GM23338 (cell line): ENCODE measurements around the gene IQCK. TPM values are rescaled to one million over a fixed set of nuclear protein-coding genes. Genes with fewer than 3 reads are reported as not detected.

ENCODE experiments used
- ATAC-seq: fragments of 200-7000 bp; cut with Tn5 transposase; 3 replicates; pipeline ENCODE4 v1.9.1; 2020
- DNase-seq: peaks from one replicate; pipeline ENCODE4 v3.0.0-alpha.2; 2015; ENCODE audit warnings: low spot score
- H2AFZ ChIP-seq: fragments of 200-600 bp; sonication (generic); 2 replicates; pipeline ENCODE4 v1.8.0; 2016; ENCODE audit warnings: antibody characterized with exemption, mild to moderate bottlenecking, moderate library complexity
- H3F3A ChIP-seq: fragments of 200-600 bp; sonication (generic); replicated peaks from 2 replicates; pipeline ENCODE4 v1.8.0; 2017; ENCODE audit warnings: antibody characterized with exemption, mixed run types, low read depth
- H3K27ac ChIP-seq: fragments of 200-600 bp; sonication (generic); 2 replicates; pipeline ENCODE4 v1.6.1; 2016; ENCODE audit warnings: low read depth
- H3K27me3 ChIP-seq: fragments of 200-600 bp; sonication (generic); 2 replicates; pipeline ENCODE4 v1.8.0; 2016; ENCODE audit warnings: mild to moderate bottlenecking, mixed run types, moderate library complexity; ENCODE audit not compliant: insufficient read depth
- H3K36me3 ChIP-seq: fragments of 200-600 bp; sonication (generic); 2 replicates; pipeline ENCODE4 v1.8.0; 2016; ENCODE audit warnings: mild to moderate bottlenecking; ENCODE audit not compliant: insufficient read depth
- H3K4me1 ChIP-seq: fragments of 200-600 bp; sonication (generic); 2 replicates; pipeline ENCODE4 v1.8.0; 2016; ENCODE audit warnings: mild to moderate bottlenecking, moderate library complexity; ENCODE audit not compliant: insufficient read depth
- H3K4me2 ChIP-seq: fragments of 200-600 bp; sonication (generic); 2 replicates; pipeline ENCODE4 v1.7.1; 2017; ENCODE audit warnings: mixed run types
- H3K4me3 ChIP-seq: fragments of 200-600 bp; sonication (generic); 2 replicates; pipeline ENCODE4 v1.6.1; 2016; ENCODE audit warnings: mixed run types
- H3K79me2 ChIP-seq: fragments of 200-600 bp; sonication (generic); replicated peaks from 2 replicates; pipeline ENCODE4 v1.8.0; 2017; ENCODE audit warnings: mild to moderate bottlenecking; ENCODE audit not compliant: insufficient read depth
- H3K9me2 ChIP-seq: fragments of 200-600 bp; sonication (generic); 2 replicates; pipeline ENCODE4 v1.8.0; 2017; ENCODE audit not compliant: insufficient read depth
- H4K20me1 ChIP-seq: fragments of 200-600 bp; sonication (generic); replicated peaks from 2 replicates; pipeline ENCODE4 v1.8.0; 2017; ENCODE audit warnings: mild to moderate bottlenecking; ENCODE audit not compliant: insufficient read depth
- H3K27ac Mint-ChIP-seq: 2 replicates; pipeline ENCODE4 v1.8.0; 2020; ENCODE audit warnings: inconsistent platforms, mild to moderate bottlenecking, moderate library complexity, mixed read lengths
- H3K27me3 Mint-ChIP-seq: 3 replicates; pipeline ENCODE4 v1.8.0; 2022; ENCODE audit warnings: low read depth, mild to moderate bottlenecking, moderate library complexity, mixed read lengths, inconsistent platforms; ENCODE audit not compliant: insufficient read depth, poor library complexity
- H3K36me3 Mint-ChIP-seq: 3 replicates; pipeline ENCODE4 v1.8.0; 2021; ENCODE audit warnings: low read depth, mild to moderate bottlenecking, inconsistent platforms, moderate library complexity, mixed read lengths
- H3K4me1 Mint-ChIP-seq: 3 replicates; pipeline ENCODE4 v1.8.0; 2020; ENCODE audit warnings: mild to moderate bottlenecking, inconsistent platforms, mixed read lengths
- H3K4me3 Mint-ChIP-seq: 3 replicates; pipeline ENCODE4 v1.8.0; 2021; ENCODE audit warnings: moderate library complexity, mild to moderate bottlenecking, inconsistent platforms, mixed read lengths
- H3K9me3 Mint-ChIP-seq: 3 replicates; pipeline ENCODE4 v1.8.0; 2020; ENCODE audit warnings: moderate library complexity, mild to moderate bottlenecking, inconsistent platforms, mixed read lengths
- CREB1 ChIP-seq: fragments of 250-450 bp; sonication (Bioruptor Pico); IDR thresholded peaks from 2 replicates; pipeline ENCODE4 v1.5.0; 2020; ENCODE audit warnings: low read depth, mild to moderate bottlenecking, moderate library complexity
- CTCF ChIP-seq, 2 experiments: fragments of 200-600 bp in 1 of 2; sonication (generic) in 1 of 2; conservative IDR thresholded peaks; 2 replicates each; pipeline versions ENCODE4 v1.5.1 to v1.6.1; 2016 to 2017; ENCODE audit warnings: antibody characterized with exemption in 2 of 2, low read depth in 2 of 2, mild to moderate bottlenecking in 2 of 2, moderate library complexity in 1 of 2
- ETS1 ChIP-seq: IDR thresholded peaks from 2 replicates; pipeline ENCODE4 v1.6.1; 2016; ENCODE audit warnings: antibody characterized with exemption
- EZH2 ChIP-seq: fragments of 200-600 bp; sonication (generic); IDR thresholded peaks from one replicate; pipeline ENCODE4 v1.8.0; 2017; ENCODE audit warnings: antibody characterized with exemption, mild to moderate bottlenecking, low read depth; ENCODE audit not compliant: unreplicated experiment
- EZH2phosphoT487 ChIP-seq: fragments of 200-600 bp; sonication (generic); IDR thresholded peaks from one replicate; pipeline ENCODE4 v1.8.1; 2018; ENCODE audit warnings: antibody characterized with exemption; ENCODE audit not compliant: unreplicated experiment
- JUNB ChIP-seq: IDR thresholded peaks from one replicate; pipeline ENCODE4 v1.6.1; 2016; ENCODE audit warnings: antibody characterized with exemption; ENCODE audit not compliant: unreplicated experiment
- NANOG ChIP-seq: IDR thresholded peaks from 2 replicates; pipeline ENCODE4 v1.6.1; 2016; ENCODE audit warnings: antibody characterized with exemption, borderline replicate concordance
- POLR2AphosphoS5 ChIP-seq: IDR thresholded peaks from 2 replicates; pipeline ENCODE4 v1.6.1; 2016; ENCODE audit warnings: antibody characterized with exemption, low read depth
- STAT1 ChIP-seq: IDR thresholded peaks from one replicate; pipeline ENCODE4 v1.6.1; 2016; ENCODE audit warnings: antibody characterized with exemption; ENCODE audit not compliant: unreplicated experiment
- ZNF114 ChIP-seq: fragments of 250-450 bp; sonication (Bioruptor Pico); IDR thresholded peaks from 2 replicates; pipeline ENCODE4 v1.5.0; 2020; ENCODE audit warnings: mild to moderate bottlenecking, moderate library complexity
- ZNF331 ChIP-seq: fragments of 250-450 bp; sonication (Bioruptor Pico); IDR thresholded peaks from 2 replicates; pipeline ENCODE4 v1.5.0; 2020; ENCODE audit warnings: low read depth, mild to moderate bottlenecking, moderate library complexity
- polyA plus RNA-seq: library from polyadenylated mRNA; unstranded; fragments of >200 nt; fragmentation: Nextera tagmentation; extraction: Ambion mirVana; gene quantifications from 2 replicates; pipeline ENCODE4 v1.2.1, GENCODE V29; 2016
- total RNA-seq: library from RNA; depleted of rRNA; stranded (reverse); fragments of >200 nt; shearing (Covaris generic); gene quantifications from 2 replicates; pipeline ENCODE4 v1.2.3, GENCODE V29; 2014
- TF ChIP-seq, protein P1 (sequence below): IDR thresholded peaks from one replicate; pipeline ENCODE4 v1.6.1; 2018; ENCODE audit warnings: antibody characterized with exemption; ENCODE audit not compliant: unreplicated experiment
- TF ChIP-seq, protein P2 (sequence below): fragments of 250-450 bp; sonication (Bioruptor Pico); IDR thresholded peaks from 2 replicates; pipeline ENCODE4 v1.5.0; 2020; ENCODE audit warnings: mild to moderate bottlenecking, moderate library complexity

IQCK gene
- total and polyA plus RNA-seq, 2 experiments from 2014 or later: 7.6 to 10.0 TPM

DNA sequence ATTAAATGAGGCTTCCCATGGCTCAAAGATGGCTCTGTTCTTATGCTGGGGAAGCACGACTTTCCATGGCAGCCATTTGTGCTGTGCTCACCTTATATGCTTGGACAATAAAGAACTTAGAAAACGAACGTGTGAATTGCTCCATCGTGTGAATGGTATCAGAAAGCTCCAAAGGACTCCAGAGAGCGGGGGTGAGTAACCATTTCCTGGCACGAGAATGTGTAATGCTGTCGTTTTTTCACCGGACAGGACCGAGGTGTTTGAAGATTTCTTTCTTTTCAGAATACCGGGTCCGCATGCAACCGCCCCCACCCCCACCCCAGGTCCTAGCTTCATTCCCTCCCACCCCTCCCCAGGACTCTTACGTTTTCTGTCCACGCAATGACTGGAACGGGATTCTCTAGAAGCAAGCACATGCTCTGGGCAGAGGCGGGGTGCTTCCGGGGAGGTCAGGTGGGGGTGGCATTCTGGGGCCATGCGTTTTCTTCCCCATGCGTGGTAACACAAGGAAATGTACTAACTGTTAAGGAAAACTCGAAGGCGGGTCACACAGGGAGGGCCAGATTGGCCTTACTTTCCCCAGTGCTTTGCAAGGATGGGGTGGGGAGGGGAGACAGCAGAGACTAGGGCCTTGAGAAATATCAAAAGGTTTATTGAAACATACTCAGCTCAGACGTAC lies 140.4 kb downstream of the IQCK start:
- Histone ChIP-seq H3K27ac (peak overlapping the region; percentile 99), H3K79me2 (peaks cover 14% of the 10 kb centered on the region), H4K20me1 (no peaks in the 10 kb centered on the region), H3K4me3 (no peak overlapping the region), H2AFZ (no peak overlapping the region), H3K4me2 (peak overlapping the region; percentile 41; the same call in 1 of the 2 replicates), H3K36me3 (0 out of 2 replicates have a peak, but pooled peaks cover 7% of the 10 kb centered on the region), H3K9me2 (no peaks in the 10 kb centered on the region), H3K4me1 (peaks cover 88% of the 10 kb centered on the region), H3K27me3 (no peaks in the 10 kb centered on the region), H3F3A (peaks cover 32% of the 10 kb centered on the region)
- Mint-ChIP-seq H3K27ac (peak overlapping the region; percentile 99), H3K4me3 (peak overlapping the region; percentile 22; the same call in 1 of the 3 replicates), H3K9me3 (no peaks in the 10 kb centered on the region; the same call in 2 of the 3 replicates), H3K4me1 (peaks cover 92% of the 10 kb centered on the region), H3K27me3 (peaks cover 13% of the 10 kb centered on the region), H3K36me3 (peaks cover 70% of the 10 kb centered on the region)
- DNase-seq: no peak
- no peak for ATAC-seq
- no peak for TF ChIP-seq STAT1
- TF ChIP-seq, protein P1, sequence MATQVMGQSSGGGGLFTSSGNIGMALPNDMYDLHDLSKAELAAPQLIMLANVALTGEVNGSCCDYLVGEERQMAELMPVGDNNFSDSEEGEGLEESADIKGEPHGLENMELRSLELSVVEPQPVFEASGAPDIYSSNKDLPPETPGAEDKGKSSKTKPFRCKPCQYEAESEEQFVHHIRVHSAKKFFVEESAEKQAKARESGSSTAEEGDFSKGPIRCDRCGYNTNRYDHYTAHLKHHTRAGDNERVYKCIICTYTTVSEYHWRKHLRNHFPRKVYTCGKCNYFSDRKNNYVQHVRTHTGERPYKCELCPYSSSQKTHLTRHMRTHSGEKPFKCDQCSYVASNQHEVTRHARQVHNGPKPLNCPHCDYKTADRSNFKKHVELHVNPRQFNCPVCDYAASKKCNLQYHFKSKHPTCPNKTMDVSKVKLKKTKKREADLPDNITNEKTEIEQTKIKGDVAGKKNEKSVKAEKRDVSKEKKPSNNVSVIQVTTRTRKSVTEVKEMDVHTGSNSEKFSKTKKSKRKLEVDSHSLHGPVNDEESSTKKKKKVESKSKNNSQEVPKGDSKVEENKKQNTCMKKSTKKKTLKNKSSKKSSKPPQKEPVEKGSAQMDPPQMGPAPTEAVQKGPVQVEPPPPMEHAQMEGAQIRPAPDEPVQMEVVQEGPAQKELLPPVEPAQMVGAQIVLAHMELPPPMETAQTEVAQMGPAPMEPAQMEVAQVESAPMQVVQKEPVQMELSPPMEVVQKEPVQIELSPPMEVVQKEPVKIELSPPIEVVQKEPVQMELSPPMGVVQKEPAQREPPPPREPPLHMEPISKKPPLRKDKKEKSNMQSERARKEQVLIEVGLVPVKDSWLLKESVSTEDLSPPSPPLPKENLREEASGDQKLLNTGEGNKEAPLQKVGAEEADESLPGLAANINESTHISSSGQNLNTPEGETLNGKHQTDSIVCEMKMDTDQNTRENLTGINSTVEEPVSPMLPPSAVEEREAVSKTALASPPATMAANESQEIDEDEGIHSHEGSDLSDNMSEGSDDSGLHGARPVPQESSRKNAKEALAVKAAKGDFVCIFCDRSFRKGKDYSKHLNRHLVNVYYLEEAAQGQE: no peak
- no peak for TF ChIP-seq CREB1 (CRISPR knock-in tag)
- no peak for TF ChIP-seq ETS1
- TF ChIP-seq EZH2phosphoT487: no peak
- no peak for TF ChIP-seq JUNB
- TF ChIP-seq, protein P2, sequence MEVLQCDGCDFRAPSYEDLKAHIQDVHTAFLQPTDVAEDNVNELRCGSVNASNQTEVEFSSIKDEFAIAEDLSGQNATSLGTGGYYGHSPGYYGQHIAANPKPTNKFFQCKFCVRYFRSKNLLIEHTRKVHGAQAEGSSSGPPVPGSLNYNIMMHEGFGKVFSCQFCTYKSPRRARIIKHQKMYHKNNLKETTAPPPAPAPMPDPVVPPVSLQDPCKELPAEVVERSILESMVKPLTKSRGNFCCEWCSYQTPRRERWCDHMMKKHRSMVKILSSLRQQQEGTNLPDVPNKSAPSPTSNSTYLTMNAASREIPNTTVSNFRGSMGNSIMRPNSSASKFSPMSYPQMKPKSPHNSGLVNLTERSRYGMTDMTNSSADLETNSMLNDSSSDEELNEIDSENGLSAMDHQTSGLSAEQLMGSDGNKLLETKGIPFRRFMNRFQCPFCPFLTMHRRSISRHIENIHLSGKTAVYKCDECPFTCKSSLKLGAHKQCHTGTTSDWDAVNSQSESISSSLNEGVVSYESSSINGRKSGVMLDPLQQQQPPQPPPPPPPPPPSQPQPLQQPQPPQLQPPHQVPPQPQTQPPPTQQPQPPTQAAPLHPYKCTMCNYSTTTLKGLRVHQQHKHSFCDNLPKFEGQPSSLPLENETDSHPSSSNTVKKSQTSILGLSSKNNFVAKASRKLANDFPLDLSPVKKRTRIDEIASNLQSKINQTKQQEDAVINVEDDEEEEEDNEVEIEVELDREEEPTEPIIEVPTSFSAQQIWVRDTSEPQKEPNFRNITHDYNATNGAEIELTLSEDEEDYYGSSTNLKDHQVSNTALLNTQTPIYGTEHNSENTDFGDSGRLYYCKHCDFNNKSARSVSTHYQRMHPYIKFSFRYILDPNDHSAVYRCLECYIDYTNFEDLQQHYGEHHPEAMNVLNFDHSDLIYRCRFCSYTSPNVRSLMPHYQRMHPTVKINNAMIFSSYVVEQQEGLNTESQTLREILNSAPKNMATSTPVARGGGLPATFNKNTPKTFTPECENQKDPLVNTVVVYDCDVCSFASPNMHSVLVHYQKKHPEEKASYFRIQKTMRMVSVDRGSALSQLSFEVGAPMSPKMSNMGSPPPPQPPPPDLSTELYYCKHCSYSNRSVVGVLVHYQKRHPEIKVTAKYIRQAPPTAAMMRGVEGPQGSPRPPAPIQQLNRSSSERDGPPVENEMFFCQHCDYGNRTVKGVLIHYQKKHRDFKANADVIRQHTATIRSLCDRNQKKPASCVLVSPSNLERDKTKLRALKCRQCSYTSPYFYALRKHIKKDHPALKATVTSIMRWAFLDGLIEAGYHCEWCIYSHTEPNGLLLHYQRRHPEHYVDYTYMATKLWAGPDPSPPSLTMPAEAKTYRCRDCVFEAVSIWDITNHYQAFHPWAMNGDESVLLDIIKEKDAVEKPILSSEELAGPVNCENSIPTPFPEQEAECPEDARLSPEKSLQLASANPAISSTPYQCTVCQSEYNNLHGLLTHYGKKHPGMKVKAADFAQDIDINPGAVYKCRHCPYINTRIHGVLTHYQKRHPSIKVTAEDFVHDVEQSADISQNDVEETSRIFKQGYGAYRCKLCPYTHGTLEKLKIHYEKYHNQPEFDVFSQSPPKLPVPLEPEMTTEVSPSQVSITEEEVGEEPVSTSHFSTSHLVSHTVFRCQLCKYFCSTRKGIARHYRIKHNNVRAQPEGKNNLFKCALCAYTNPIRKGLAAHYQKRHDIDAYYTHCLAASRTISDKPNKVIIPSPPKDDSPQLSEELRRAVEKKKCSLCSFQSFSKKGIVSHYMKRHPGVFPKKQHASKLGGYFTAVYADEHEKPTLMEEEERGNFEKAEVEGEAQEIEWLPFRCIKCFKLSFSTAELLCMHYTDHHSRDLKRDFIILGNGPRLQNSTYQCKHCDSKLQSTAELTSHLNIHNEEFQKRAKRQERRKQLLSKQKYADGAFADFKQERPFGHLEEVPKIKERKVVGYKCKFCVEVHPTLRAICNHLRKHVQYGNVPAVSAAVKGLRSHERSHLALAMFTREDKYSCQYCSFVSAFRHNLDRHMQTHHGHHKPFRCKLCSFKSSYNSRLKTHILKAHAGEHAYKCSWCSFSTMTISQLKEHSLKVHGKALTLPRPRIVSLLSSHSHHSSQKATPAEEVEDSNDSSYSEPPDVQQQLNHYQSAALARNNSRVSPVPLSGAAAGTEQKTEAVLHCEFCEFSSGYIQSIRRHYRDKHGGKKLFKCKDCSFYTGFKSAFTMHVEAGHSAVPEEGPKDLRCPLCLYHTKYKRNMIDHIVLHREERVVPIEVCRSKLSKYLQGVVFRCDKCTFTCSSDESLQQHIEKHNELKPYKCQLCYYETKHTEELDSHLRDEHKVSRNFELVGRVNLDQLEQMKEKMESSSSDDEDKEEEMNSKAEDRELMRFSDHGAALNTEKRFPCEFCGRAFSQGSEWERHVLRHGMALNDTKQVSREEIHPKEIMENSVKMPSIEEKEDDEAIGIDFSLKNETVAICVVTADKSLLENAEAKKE (CRISPR knock-in tag): no peak
- no peak for TF ChIP-seq ZNF114 (CRISPR knock-in tag)
- no peak for TF ChIP-seq ZNF331 (CRISPR knock-in tag)
- TF ChIP-seq NANOG: no peak
- no peak for TF ChIP-seq EZH2
- no peak for TF ChIP-seq POLR2AphosphoS5
- TF ChIP-seq CTCF (conservative IDR thresholded peaks at IDR 0.05; ENCODE audit: low read depth in 2 of 2): no peak
